ENCODE data around the gene THSD4. TPM values are rescaled to one million over a fixed set of nuclear protein-coding genes. Genes with fewer than 3 reads are reported as not detected.
A peak's percentile ranks its signal among the peaks of the same experiment; 100 is the strongest.

Gene THSD4
- total RNA-seq, 2 donors from 2014 or later: 71.2 to 150 TPM

GRCh38 chr15:71138473-71138872 is 23.2 kb downstream of the THSD4 start:
- H3K4me1 ChIP-seq (ENCODE audit: control insufficient read depth in 1 of 2, low read depth in 2 of 2): peaks cover 4 to 54% of the 10 kb centered on the region in 2 donors
- no peak overlapping the region for H3K4me3 ChIP-seq
- H3K27me3 ChIP-seq (replicated peaks; ENCODE audit: insufficient read depth): no peaks in the 10 kb centered on the region
- no peak for ATAC-seq (ENCODE audit: insufficient number of reproducible peaks, low FRiP score, low read depth)
- H3K36me3 ChIP-seq: no peaks in the 10 kb centered on the region
- no peak for DNase-seq (ENCODE audit: low spot score)
- no peaks in the 10 kb centered on the region for H3K9me3 ChIP-seq
- TF ChIP-seq, protein P1, sequence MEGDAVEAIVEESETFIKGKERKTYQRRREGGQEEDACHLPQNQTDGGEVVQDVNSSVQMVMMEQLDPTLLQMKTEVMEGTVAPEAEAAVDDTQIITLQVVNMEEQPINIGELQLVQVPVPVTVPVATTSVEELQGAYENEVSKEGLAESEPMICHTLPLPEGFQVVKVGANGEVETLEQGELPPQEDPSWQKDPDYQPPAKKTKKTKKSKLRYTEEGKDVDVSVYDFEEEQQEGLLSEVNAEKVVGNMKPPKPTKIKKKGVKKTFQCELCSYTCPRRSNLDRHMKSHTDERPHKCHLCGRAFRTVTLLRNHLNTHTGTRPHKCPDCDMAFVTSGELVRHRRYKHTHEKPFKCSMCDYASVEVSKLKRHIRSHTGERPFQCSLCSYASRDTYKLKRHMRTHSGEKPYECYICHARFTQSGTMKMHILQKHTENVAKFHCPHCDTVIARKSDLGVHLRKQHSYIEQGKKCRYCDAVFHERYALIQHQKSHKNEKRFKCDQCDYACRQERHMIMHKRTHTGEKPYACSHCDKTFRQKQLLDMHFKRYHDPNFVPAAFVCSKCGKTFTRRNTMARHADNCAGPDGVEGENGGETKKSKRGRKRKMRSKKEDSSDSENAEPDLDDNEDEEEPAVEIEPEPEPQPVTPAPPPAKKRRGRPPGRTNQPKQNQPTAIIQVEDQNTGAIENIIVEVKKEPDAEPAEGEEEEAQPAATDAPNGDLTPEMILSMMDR (IDR thresholded peaks at IDR 0.05): no peak
- H3K27ac ChIP-seq: no peak overlapping the region

DNA sequence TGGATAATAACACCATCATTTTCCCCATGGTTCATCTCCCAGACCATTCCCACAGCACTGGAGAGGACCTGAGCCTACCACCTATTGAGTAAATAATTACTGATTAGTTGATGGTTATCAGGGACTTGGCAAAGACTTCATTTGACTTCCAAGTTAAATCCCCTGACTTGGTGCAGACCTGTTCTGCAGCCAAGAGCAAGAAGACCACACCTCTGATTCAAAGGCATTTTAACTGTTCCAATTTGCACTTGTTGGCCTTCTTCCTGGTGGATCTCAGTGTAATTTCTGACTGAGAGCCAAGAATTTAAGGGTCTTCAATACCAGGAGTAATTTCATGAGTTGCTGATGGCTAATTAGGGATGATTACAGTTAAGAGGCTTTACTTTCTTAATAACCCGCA is 24.0 kb downstream of the THSD4 start:
- DNase-seq (ENCODE audit: low spot score) (no peak), ATAC-seq (ENCODE audit: insufficient number of reproducible peaks, low FRiP score, low read depth) (no peak)
- Histone ChIP-seq H3K27ac (peak overlapping the region in 1 of 2 donors; percentile 44), H3K9me3 (no peaks in the 10 kb centered on the region), H3K4me3 (no peak overlapping the region), H3K27me3 (replicated peaks; ENCODE audit: insufficient read depth) (no peaks in the 10 kb centered on the region), H3K4me1 (ENCODE audit: control insufficient read depth in 1 of 2, low read depth in 2 of 2) (peaks cover 4 to 50% of the 10 kb centered on the region in 2 donors), H3K36me3 (no peaks in the 10 kb centered on the region)
- TF ChIP-seq, protein P1 (IDR thresholded peaks at IDR 0.05): no peak

GRCh38 chr15:71141572-71141971 is 26.3 kb downstream of the THSD4 start:
- H3K4me1 ChIP-seq (ENCODE audit: control insufficient read depth in 1 of 2, low read depth in 2 of 2): peaks cover 4 to 43% of the 10 kb centered on the region in 2 donors
- ATAC-seq (ENCODE audit: insufficient number of reproducible peaks, low FRiP score, low read depth) (no peak), DNase-seq (ENCODE audit: low spot score) (no peak)
- no peaks in the 10 kb centered on the region for H3K9me3 ChIP-seq
- no peak overlapping the region for H3K4me3 ChIP-seq
- no peaks in the 10 kb centered on the region for H3K36me3 ChIP-seq
- TF ChIP-seq, protein P1 (IDR thresholded peaks at IDR 0.05): no peak
- no peak overlapping the region for H3K27ac ChIP-seq
- H3K27me3 ChIP-seq (replicated peaks; ENCODE audit: insufficient read depth): no peaks in the 10 kb centered on the region

DNA sequence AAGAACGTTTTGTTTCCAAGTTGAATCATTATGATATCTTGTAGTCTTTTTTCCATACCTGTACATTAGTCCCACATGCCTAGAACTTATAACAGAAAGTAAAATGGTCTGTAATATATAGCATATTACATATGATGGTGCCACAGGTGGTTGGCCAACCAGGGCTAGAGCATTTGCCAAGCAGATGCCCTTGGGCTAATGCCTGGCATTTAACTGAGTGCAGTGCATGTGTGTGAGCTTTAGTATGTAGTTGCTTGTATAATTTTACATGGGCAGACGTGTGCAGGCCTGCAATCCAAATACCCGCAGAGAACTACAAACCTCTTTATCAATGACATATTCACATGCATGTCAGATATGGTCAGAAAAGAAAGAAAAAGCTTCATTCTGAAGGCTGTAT is 27.5 kb downstream of the THSD4 start:
- DNase-seq (ENCODE audit: low spot score): no peak
- H3K4me1 ChIP-seq (ENCODE audit: control insufficient read depth in 1 of 2, low read depth in 2 of 2): peaks cover 0 to 43% of the 10 kb centered on the region in 2 donors
- H3K27me3 ChIP-seq (replicated peaks; ENCODE audit: insufficient read depth): no peaks in the 10 kb centered on the region
- H3K9me3 ChIP-seq: no peaks in the 10 kb centered on the region
- no peak for ATAC-seq (ENCODE audit: insufficient number of reproducible peaks, low FRiP score, low read depth)
- no peak overlapping the region for H3K27ac ChIP-seq
- H3K4me3 ChIP-seq: no peak overlapping the region
- no peaks in the 10 kb centered on the region for H3K36me3 ChIP-seq
- TF ChIP-seq, protein P1 (IDR thresholded peaks at IDR 0.05): no peak

DNA sequence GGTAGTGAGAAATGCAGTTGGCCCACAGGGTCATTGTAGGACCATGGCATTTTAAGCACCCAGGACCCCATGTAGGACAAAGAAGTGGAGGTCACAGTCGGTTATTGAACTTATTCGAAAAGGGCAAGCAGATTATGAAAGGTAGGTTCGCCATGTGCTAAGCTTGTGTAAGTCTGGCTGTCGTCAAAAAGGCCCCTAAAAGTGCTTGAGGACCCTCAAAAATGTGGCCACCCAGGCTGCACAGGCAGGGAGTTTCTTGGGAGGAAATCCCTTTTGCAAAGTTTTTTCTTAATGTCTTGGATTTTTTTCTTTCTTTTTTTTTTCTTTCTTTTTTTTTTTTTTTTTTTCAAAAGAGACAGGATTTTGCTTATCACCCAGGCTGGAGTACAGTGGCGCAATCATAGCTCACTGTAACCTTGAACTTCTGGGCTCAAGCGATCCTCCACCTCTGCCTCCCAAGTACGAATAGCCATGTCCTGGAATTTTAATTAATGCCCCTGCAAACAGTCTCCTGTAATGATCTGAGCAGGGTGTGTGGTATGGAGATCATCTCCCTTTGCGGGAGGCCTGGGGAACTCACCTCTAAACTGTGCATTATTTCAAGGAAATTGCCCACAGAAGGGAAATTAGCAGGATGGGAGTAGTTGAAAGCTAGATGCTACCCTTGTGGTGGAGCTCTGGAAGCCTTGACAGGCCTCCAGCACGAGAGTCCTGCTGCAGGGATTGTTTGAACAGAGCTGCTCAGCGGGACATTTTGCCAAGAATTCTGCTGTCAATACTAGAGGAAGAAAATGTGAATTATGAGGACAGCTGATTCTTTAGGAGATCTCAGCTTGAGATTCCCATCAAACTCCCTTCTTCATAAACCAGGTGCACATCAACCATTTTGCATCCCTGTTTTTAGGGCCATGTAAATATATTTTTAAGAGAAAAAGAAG is 28.4 kb downstream of the THSD4 start:
- Histone ChIP-seq H3K27ac (no peak overlapping the region), H3K4me1 (ENCODE audit: control insufficient read depth in 1 of 2, low read depth in 2 of 2) (peaks cover 0 to 44% of the 10 kb centered on the region in 2 donors), H3K9me3 (no peaks in the 10 kb centered on the region), H3K4me3 (no peak overlapping the region), H3K27me3 (replicated peaks; ENCODE audit: insufficient read depth) (no peaks in the 10 kb centered on the region), H3K36me3 (no peaks in the 10 kb centered on the region)
- no peak for DNase-seq (ENCODE audit: low spot score)
- no peak for ATAC-seq (ENCODE audit: insufficient number of reproducible peaks, low FRiP score, low read depth)
- TF ChIP-seq, protein P1 (IDR thresholded peaks at IDR 0.05): no peak

Data from thoracic aorta (tissue), 2 donors.